ENCODE measurements around the gene BACH2.

The BACH2 gene

GRCh38 chr6:90277302-90278011 is 19.2 kb downstream of the BACH2 start:
- DNase-seq = no peak

GRCh38 chr6:90274451-90275030 is 22.1 kb downstream of the BACH2 start:
- DNase-seq = peak; percentile 19 to 48

- no peak for DNase-seq
Measured at GRCh38 chr6:90273863-90274262, 22.8 kb downstream of the BACH2 start.

- no peak for DNase-seq
Measured at GRCh38 chr6:90272895-90273294, 23.7 kb downstream of the BACH2 start.

- DNase-seq = no peak
Measured at GRCh38 chr6:90271831-90272230, 24.8 kb downstream of the BACH2 start.

GRCh38 chr6:90269334-90269733 is 27.3 kb downstream of the BACH2 start:
- DNase-seq = no peak

- no peak for DNase-seq
Measured at GRCh38 chr6:90268178-90268577, 28.5 kb downstream of the BACH2 start.

- no peak for DNase-seq
Measured at GRCh38 chr6:90266905-90267621, 29.6 kb downstream of the BACH2 start.

- peak in 1 of 2 experiments; percentile 1 for DNase-seq
Measured at GRCh38 chr6:90264561-90264960, 32.1 kb downstream of the BACH2 start.

- DNase-seq = no peak
Measured at GRCh38 chr6:90263633-90264032, 33.0 kb downstream of the BACH2 start.

- no peak for DNase-seq
Measured at GRCh38 chr6:90261801-90262200, 34.8 kb downstream of the BACH2 start.

- no peak for DNase-seq
Measured at GRCh38 chr6:90257486-90257738, 39.2 kb downstream of the BACH2 start.

- DNase-seq = no peak
Measured at GRCh38 chr6:90256698-90257485, 39.8 kb downstream of the BACH2 start.

GRCh38 chr6:90253631-90254030 is 43.0 kb downstream of the BACH2 start:
- no peak for DNase-seq

- DNase-seq = no peak
Measured at GRCh38 chr6:90251295-90251992, 45.2 kb downstream of the BACH2 start.

GRCh38 chr6:90250405-90250804 is 46.2 kb downstream of the BACH2 start:
- no peak for DNase-seq

GRCh38 chr6:90249458-90249857 is 47.2 kb downstream of the BACH2 start:
- no peak for DNase-seq

- DNase-seq = no peak
Measured at GRCh38 chr6:90249034-90249433, 47.6 kb downstream of the BACH2 start.

- no peak for DNase-seq
Measured at GRCh38 chr6:90247262-90247661, 49.4 kb downstream of the BACH2 start.

- peak; percentile 25 to 31 for DNase-seq
Measured at GRCh38 chr6:90241229-90241880, 55.3 kb downstream of the BACH2 start.

- no peak for DNase-seq
Measured at GRCh38 chr6:90238496-90239266, 58.0 kb downstream of the BACH2 start.
